HG02885 (cell line): Measurements from ENCODE around the gene CACNA1H.

Experiments used
- ATAC-seq: cut with Tn5 transposase; IDR thresholded peaks from one replicate; pipeline ENCODE4 v1.9.1; 2021; ENCODE audit warnings: mild to moderate bottlenecking; ENCODE audit not compliant: unreplicated experiment, poor library complexity

The CACNA1H gene

DNA sequence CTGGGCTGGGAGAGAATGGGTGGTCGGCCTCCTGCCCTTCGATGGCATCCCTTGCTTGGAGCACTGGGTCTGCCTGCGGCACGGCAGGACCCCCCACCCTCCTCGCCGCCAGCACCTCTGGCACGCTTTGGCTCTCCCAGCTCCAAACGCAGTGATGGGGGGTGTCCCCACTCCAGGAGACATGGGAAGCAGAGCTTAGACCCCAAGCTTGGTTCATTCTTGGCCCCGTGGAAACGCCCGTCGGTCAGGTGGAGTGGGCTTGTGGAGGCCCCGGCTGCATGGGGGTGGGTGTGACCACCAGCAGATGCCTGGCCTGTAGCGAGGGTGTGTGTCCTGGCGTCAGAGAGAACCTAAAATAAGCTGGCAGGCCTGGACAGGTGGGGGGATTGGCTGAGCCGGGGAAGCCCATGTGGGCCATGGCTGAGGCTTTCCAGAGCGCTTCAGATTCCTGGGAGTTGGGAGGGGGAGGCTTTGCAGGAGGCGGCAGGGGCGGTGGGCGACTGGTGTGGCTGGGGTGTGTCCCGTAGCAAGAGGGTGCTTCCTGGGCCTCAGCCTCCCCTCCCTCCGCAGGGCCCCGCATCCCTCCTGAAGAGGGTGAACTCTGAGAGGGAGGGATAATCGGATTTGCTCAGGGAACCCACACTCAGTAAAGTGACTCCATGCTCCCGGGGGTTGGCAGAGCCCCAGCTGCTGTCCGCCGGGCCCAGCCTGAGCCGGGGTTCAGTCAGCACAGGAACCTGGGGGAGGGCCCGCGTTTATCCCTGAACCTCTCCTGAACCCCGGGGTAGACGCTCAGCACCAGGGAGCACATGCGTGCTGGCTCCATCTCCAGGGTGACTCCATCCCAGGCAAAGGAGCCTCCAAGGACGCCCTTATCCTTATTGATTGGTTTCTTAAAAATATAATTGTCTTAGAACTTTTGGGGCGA lies 3.4 kb downstream of the CACNA1H start:
- no peak for ATAC-seq

DNA sequence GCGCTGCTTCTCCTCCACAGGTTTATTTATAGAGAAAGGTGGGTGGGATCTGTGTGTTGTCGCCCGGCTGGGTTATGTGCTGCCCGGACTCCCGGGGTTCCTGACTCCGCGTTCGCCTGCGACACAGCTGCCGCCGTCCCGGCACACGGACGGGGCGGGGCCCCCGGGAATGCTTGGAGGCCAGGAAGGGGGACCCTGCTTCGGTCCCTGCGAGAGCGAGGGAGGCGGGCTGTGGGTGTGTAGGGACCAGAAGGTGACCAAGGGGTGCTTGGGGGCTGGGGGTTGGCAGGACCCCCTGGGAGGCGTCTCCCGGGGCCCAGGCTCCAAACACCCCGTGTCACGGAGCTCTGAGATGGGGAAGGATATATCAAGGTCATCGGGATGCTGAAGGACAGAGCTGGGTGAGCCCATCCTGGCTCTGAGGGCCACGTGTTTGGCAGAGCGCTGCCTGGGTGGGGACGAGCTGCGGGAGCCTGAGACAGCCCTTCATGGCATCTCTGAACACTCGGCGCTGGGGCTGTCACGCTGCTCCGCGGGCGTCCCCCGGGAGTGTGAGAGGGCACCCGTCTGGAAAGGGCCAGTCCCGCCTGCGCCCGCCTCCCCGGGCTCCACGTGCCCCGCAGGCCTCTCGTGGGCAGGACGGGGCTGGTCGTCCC lies 4.2 kb downstream of the CACNA1H start:
- ATAC-seq = no peak

GRCh38 chr16:1157639-1158455 lies 4.9 kb downstream of the CACNA1H start:
- ATAC-seq = no peak

DNA sequence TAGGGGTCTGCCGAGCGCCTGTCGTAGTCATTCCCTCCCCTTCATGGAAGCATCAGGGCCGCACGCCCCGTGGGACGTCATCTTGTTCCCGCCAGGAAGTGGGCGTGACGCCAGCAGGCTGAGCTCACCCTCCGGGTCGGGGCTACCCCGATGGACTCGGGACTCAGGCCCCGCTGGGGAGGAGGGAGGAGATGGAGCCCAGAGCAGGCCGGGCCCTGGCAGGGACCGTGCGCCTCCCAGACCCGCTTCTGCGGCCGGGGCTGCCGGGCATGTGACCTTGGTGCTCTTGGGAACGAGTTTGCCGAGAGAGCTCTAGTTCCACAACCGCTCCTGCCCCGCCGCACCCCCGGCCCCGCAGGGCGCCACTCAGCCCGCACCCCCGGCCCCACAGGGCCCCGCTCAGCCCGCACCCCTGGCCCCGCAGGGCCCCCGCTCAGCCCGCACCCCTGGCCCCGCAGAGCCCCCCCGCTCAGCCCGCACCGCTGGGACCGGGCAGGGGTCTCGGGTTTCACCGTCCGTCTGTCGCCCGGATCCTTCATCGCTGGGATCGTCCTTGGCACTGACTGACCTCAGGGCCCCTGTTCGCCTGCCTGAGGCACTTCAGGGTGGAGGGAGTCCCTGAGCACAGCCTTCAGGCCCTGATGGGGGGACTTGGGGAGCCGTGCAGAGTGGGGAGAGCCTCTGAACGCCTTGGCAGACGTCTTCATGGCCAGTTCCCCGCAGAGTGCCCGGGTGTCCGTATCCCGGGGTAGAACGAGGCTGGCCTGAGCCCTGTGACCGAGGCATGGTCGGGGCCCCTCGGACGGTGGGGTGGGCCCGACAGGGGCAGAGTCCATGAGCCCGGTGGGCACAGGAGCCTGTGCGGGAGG lies 5.8 kb downstream of the CACNA1H start:
- ATAC-seq = no peak

GRCh38 chr16:1159325-1159972 lies 6.5 kb downstream of the CACNA1H start:
- ATAC-seq = no peak

DNA sequence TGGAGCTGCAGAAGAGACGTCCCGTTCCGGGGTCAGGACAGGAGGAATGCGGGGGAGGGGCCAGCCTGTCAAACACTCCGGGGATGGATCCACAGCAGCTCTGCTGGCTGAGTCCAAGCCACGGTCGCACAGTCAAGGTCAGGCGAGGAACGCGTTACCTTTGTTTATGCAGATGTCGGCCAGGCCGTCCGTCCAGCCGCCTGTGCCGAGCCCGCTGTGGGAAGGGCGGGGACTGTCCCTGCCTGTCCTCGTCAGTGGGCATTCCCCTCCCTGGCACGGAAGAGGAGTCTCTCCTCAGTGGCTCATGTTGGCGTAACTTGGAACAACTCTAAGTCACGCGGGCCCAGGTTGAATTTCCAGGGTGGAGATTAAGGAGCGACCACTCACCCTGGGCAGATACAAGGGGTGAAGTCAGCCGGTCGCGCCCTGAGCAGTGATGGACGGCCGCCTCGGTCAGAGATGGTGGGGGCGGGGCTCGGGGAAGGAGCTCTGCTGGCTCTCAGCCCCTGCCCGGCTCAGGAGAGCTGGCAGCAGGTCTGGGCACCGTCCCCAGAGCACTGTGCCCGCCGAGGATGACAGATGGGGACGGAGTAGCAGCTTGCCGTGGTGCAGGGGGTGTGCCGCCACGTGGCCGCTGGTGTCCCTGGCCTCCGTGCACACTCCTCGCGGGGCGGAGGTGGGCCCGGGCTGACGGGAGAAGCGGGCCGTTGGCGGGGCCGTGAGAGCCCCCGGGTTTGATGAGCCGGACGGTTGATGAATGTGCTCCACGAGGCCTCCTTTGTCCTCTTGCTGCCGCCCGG lies 7.3 kb downstream of the CACNA1H start:
- no peak for ATAC-seq

DNA sequence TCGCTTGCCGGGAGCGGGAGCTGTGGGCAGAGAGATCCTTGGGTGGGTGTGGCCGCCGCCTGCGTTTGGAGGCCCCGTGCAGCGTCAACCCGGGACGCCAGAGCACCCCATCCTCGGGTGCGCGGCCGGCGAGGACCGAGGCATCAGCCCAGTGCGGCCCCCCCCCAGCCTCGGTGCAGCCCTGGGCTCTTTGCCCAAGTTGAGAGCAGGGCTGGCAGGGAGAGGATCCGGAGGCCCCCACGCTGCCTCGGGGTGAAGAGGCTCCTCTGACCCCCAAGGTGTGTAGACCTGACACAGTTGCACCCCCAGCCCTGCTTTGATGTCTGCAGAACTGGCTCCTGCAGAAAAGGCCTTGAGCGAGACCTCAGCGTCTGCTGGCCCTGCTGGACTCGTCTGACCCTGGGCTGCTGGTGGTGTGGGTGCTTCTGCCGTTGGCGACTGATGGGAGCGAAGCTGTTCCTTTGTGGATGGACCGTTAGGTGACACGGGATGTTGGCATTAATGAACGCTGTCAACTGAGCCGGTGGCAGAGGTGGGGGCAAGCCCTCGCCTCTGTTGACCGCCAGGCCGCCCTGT lies 8.0 kb downstream of the CACNA1H start:
- ATAC-seq = no peak

DNA sequence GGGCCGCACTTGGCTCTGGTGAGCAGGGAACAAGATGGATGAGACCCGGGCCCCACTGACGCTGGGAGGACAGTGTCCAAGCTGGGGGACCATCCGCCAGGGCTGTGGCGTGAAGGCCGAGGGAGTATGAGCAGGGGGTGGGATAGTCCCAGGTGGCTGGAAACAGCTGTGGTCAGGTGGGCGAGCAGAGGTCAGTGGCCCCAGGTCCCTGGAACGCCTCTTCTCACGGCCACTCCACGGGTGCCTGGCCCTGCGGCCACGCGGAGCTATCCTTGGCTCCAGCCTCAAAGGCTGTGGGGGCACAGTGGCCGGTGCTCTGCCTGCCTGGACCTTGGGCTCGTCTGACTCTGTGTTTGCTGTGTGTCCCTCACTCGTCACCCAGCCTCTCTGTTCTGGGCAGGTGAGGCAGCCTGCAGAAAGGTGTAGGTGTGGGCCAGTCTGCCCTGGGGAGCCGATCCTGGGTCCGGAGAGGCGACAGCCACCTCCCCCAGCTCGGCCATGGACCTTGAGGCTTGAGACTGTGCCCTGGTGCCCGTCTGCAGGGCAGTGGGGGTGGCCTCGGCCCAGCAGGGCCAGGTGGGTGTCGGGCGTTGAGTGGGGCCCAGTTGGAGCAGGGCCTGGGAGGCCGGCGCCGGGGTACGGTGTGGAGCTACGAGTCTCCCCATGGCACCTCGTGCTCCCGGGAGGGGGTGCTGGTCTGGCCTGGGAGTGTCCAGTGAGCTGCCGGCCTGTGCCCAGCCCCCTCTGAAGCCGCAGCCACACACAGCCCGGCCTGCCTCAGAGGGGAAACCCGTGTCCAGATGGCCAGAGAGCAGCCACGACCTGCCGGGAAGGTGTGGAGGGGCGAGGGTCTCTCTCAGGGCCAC lies 10.0 kb downstream of the CACNA1H start:
- ATAC-seq = no peak

GRCh38 chr16:1163567-1164055 lies 10.7 kb downstream of the CACNA1H start:
- ATAC-seq = no peak

- no peak for ATAC-seq
These were observed 11.5 kb downstream of the CACNA1H start for GRCh38 chr16:1164382-1164781.

DNA sequence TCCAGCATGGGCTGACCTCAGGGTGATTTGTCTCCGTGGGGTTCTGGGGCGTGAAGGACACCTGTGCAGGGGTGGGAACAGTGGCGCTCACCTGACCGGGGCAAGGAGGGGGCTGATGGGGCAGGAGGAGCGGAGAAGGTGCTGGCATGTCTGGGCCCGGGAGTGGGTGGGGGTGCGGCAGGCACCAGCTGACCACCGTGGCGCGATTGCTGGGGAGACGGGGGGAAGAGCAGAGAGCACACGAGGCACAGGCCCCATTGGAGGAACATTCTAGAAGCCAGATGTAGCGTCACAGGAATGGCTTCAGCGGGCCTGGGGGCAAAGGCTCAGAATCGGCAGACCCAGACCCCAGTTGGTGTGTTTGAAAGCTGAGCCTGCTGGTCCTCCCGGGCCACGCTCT lies 12.1 kb downstream of the CACNA1H start:
- ATAC-seq = no peak

DNA sequence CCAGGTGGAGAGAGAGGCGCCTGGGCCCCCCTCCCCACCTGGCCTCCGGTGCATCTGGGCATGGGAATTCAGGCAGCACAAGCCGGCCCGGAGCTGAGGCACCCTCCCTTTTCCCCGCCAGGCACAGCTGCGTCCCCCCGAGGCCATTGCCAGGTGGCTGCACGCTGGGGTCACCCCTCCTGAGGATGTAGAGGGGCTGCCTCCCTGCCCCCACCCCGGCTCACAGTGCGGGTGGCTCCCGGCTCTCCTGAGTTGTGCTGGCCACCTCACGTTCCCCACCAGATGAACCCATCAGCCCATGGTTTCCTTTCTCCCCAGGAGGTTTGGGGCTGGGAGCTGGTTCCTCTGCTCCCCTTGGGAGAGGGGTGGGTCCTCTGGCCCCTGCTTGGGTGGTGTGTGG lies 12.6 kb downstream of the CACNA1H start:
- ATAC-seq = no peak

DNA sequence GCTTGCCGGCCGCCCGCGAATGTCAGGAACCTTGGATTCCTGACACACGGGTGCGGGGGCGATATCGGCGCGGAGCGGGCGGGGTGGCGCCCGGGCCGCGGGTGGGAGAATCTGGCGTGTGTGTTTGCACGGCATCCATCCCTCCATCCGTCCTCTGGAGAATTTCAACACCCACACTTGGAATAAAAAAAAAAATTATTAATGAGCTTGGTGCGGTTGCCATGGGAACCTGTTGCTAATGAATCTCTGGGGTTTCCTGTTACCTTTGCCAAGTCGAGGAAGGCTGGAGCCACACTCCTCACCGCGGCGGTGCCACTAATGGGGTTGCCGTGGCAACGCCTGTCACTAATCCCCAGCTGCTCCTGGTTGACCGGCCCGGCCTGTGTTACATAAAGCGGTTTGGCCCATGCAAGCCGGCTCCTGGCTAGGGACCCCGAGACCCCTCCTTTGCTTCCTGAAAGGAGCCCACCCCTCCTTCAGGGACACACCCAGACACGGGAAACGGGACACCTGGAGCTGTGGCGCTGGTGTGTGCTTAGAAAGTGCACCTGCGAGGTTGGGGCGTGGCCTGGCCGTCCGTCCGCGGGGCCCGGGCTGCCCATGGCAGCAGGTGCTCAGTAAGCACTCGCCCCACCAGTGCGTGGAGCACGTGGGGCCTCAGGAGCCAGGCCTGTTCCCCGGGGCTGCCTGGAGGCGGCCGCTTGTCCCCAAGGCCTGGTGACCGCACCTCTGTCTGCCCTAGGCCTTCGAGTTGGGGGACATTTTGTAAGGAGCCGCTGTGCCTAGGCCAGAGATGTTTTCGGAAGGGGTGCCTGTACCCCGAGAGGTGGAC lies 14.6 kb downstream of the CACNA1H start:
- no peak for ATAC-seq

GRCh38 chr16:1168837-1169236 lies 15.9 kb downstream of the CACNA1H start:
- ATAC-seq = no peak

DNA sequence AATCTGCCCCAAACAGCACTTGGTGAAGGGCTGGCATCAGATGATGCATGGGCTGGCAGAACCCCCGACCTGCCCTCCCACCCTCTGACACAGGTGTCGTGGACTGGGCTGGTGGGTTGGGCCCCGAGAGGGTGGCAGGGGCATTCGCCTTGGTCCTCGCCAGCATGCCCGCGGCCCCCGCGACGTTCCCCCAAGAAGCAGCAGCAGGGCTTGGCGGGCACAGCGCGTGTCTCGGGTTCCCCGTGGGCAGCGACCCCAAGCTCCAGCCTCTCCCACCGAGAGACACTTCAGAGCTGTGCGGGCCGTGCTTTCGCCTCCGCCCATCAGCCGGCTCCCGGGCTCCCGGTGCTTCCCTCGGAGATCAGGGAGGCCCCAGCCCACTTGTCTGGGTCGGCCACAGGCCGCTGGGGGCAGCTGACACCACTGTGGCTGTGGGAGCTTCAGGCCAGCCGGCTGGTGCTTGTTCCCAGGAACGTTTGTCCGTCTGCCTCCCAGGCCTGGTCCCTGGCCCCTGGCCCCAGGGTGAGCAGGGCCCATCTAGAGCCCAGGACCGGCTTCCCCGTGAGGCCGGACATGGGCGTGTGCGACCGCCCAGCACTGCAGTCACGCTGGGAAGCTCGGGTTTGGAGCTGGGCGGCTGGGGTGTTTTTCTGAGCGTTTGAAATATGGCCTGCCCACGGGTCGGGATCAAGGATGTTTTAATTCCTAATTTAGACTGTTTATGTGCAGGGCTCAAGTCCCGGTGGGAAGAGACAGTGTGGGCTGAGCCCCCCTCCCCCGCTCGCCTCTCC lies 16.6 kb downstream of the CACNA1H start:
- no peak for ATAC-seq

DNA sequence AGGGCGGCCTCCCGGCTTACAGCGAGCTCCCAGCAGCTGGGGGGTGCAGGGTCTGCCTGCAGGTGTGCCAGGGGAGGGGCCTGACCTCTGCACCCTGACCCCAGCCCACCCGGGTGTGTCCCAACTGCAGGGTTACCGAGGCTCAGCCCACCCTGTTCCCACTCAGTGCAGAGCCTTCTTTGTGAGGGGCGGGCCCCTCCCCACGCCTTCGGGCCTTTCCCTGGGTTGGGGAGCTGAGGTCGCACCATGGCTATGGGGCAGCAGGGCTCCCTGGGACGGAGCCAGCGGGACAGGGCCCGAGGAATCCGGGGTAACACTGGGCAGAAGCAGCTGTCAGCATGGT lies 17.1 kb downstream of the CACNA1H start:
- ATAC-seq = no peak
